A549 (cell line): ENCODE measurements around the gene DDB1.

Source experiments
- POLR2A ChIP-seq: IDR thresholded peaks from 2 replicates; pipeline ENCODE4 v1.6.1; 2012; ENCODE audit warnings: mild to moderate bottlenecking, low read length
- TF ChIP-seq, protein P1 (sequence below): fragments of >200 bp; sonication (Bioruptor Twin); formaldehyde crosslinking; IDR thresholded peaks from 3 replicates; pipeline ENCODE4 v1.5.1; 2016

DNA sequence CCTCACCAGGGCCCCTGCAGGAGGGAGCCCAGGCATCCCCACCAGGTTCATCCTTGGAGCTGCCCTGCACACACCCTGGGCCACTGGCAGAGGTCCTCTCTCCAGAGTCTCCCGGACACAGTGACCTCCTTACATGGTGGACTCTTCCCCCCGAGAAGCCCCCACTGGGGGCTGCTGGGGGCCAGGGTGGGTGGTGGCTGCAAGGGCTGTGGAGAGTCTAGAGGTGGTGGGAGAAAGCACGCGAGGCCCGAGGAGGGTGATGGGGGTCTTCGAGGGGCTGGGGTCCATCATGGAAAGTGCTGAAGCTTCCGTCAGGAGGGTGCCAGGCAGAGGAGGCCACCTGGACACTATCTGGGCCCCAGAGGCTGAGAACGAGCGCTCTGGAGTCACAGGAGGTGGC, 74.4 kb downstream of the DDB1 start:
- TF ChIP-seq, protein P1, sequence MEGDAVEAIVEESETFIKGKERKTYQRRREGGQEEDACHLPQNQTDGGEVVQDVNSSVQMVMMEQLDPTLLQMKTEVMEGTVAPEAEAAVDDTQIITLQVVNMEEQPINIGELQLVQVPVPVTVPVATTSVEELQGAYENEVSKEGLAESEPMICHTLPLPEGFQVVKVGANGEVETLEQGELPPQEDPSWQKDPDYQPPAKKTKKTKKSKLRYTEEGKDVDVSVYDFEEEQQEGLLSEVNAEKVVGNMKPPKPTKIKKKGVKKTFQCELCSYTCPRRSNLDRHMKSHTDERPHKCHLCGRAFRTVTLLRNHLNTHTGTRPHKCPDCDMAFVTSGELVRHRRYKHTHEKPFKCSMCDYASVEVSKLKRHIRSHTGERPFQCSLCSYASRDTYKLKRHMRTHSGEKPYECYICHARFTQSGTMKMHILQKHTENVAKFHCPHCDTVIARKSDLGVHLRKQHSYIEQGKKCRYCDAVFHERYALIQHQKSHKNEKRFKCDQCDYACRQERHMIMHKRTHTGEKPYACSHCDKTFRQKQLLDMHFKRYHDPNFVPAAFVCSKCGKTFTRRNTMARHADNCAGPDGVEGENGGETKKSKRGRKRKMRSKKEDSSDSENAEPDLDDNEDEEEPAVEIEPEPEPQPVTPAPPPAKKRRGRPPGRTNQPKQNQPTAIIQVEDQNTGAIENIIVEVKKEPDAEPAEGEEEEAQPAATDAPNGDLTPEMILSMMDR, result no peak
- TF ChIP-seq POLR2A, result no peak
